ENCODE data around the gene PRPF19. TPM values are rescaled to one million over a fixed set of nuclear protein-coding genes. Genes with fewer than 3 reads are reported as not detected.
A peak's percentile ranks its signal among the peaks of the same experiment; 100 is the strongest.

The PRPF19 gene
- total RNA-seq, 5 donors from 2014 or later (not counting 1 experiment from before 2014, with no cell fraction given): 81.7 to 106 (median 96.9) TPM

DNA sequence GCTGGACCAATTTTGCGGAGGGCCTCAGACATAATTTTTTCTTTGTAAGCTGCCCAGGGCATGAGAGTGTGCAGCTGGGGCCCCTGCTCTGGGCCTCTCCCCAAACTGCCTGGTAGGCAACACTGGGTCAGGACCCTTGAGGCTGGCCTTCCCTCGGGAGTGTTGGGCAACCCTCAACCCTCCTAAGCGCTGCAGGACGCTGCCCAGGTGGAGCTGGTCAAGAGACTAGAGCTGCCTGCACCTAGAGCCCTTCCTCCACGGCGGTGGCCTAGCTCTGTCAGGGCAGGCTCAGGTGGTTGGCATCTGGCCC is 17.4 kb upstream of the PRPF19 start:
- Mint-ChIP-seq H3K36me3 (peaks cover 43% of the 10 kb centered on the region), H3K4me3 (peak overlapping the region; percentile 36 to 69 (median 55)), H3K9me3 (no peaks in the 10 kb centered on the region), H3K4me1 (peaks cover 12 to 22% (median 18%) of the 10 kb centered on the region in 3 donors), H3K27ac (no peak overlapping the region), H3K27me3 (peaks cover 11 to 33% of the 10 kb centered on the region in 2 donors)
- peaks cover 0 to 26% of the 10 kb centered on the region in 2 experiments for H3K4me1 ChIP-seq (ENCODE audit: control insufficient read depth in 1 of 2, extremely low read depth in 1 of 2, insufficient read depth in 2 of 2, low read length in 2 of 2)
- H3K9me3 ChIP-seq: no peaks in the 10 kb centered on the region
- no peak overlapping the region for H3K27ac ChIP-seq (ENCODE audit: low read length)
- no peak for ATAC-seq (replicated peaks in 1 of 4)
- POLR2A ChIA-PET: no interaction called here
- H3K4me3 ChIP-seq (ENCODE audit: control insufficient read depth in 1 of 2, extremely low read depth in 1 of 2, low read length in 1 of 2): peak overlapping the region; percentile 44 to 54
- 64% methylated on average over 6 of the region's 6 CpGs for WGBS (ENCODE audit: insufficient coverage)
- peaks cover 11 to 41% of the 10 kb centered on the region in 2 donors for H3K36me3 ChIP-seq (ENCODE audit: control insufficient read depth in 2 of 2, extremely low read depth in 1 of 2, insufficient read depth in 1 of 2, low read length in 1 of 2)
- H3K27me3 ChIP-seq (replicated peaks in 1 of 2; ENCODE audit: control insufficient read depth in 2 of 2, extremely low read depth in 1 of 2, insufficient read depth in 2 of 2, low read length in 1 of 2): peaks cover 0 to 61% of the 10 kb centered on the region in 2 experiments
- CTCF ChIA-PET: interaction anchor here in 1 of 2 donors (1.9 kb wide), 1 partner anchor 9 kb away, joined by 11 read pairs; the partner anchor contains the start of gene TMEM109
- DNase-seq: no peak

DNA sequence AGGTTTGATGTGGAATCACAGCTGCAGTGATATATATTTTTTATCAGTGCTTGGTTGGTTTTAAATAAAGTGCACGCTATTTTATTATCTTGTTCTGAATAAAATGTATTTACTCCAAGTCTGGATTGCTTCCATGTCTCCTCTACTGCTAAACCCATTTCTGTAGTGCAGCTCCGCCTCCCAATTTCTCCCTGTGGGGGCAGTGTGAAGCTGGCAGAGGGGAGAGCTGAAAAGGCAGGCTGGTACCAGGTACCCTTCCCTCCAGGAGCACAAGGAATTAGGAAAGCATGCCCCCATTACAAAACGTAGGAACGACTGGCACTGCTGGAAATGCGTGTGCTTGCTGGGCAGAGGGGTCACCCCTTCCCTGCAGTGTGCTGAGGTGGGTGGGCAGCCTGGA is 16.9 kb upstream of the PRPF19 start:
- H3K27ac ChIP-seq (ENCODE audit: low read length): no peak overlapping the region
- H3K4me3 ChIP-seq (ENCODE audit: control insufficient read depth in 1 of 2, extremely low read depth in 1 of 2, low read length in 1 of 2): no peak overlapping the region
- peaks cover 0 to 56% of the 10 kb centered on the region in 2 experiments for H3K27me3 ChIP-seq (replicated peaks in 1 of 2; ENCODE audit: control insufficient read depth in 2 of 2, extremely low read depth in 1 of 2, insufficient read depth in 2 of 2, low read length in 1 of 2)
- H3K4me3 Mint-ChIP-seq: peak overlapping the region in 2 of 3 donors; percentile 54 to 69
- no peaks in the 10 kb centered on the region for H3K9me3 Mint-ChIP-seq
- no CpG with 5 or more reads among the region's 5 CpGs for WGBS (ENCODE audit: insufficient coverage)
- POLR2A ChIA-PET: no interaction called here
- peaks cover 11 to 33% of the 10 kb centered on the region in 2 donors for H3K27me3 Mint-ChIP-seq
- H3K4me1 ChIP-seq (ENCODE audit: control insufficient read depth in 1 of 2, extremely low read depth in 1 of 2, insufficient read depth in 2 of 2, low read length in 2 of 2): peaks cover 0 to 26% of the 10 kb centered on the region in 2 experiments
- DNase-seq (no peak), ATAC-seq (replicated peaks in 1 of 4) (no peak)
- CTCF ChIA-PET: interaction anchor here in 1 of 2 donors (1.9 kb wide), 1 partner anchor 9 kb away, joined by 11 read pairs; the partner anchor contains the start of gene TMEM109
- H3K9me3 ChIP-seq: no peaks in the 10 kb centered on the region
- H3K4me1 Mint-ChIP-seq: peaks cover 12 to 22% (median 18%) of the 10 kb centered on the region in 3 donors
- H3K36me3 ChIP-seq (ENCODE audit: control insufficient read depth in 2 of 2, extremely low read depth in 1 of 2, insufficient read depth in 1 of 2, low read length in 1 of 2): peaks cover 11 to 41% of the 10 kb centered on the region in 2 donors
- H3K36me3 Mint-ChIP-seq: peaks cover 43% of the 10 kb centered on the region
- H3K27ac Mint-ChIP-seq: no peak overlapping the region

DNA sequence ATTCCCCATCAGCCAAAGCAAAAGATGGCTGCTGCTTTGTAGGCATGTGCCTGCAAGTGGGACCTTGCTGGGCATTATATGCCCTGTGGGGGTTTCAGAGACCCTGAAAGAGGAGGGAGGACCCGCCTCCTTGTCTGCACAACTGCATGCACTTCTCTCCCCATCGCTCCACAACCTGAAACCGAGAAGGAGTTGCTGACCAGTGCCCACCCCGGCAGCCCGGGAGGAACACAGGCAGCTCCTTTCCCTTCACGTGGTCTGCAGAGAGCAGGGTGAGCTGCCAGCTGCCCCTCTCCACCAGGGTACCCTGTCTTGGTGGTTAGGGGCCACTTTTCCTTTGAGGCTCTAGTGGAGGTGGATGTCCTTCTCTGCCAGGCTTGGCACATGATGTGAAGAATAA is 16.5 kb upstream of the PRPF19 start:
- Histone ChIP-seq H3K27ac (ENCODE audit: low read length) (no peak overlapping the region), H3K9me3 (no peaks in the 10 kb centered on the region), H3K4me3 (ENCODE audit: control insufficient read depth in 1 of 2, extremely low read depth in 1 of 2, low read length in 1 of 2) (no peak overlapping the region), H3K4me1 (ENCODE audit: control insufficient read depth in 1 of 2, extremely low read depth in 1 of 2, insufficient read depth in 2 of 2, low read length in 2 of 2) (peaks cover 0 to 26% of the 10 kb centered on the region in 2 experiments), H3K36me3 (ENCODE audit: control insufficient read depth in 2 of 2, extremely low read depth in 1 of 2, insufficient read depth in 1 of 2, low read length in 1 of 2) (peaks cover 11 to 42% of the 10 kb centered on the region in 2 donors), H3K27me3 (replicated peaks in 1 of 2; ENCODE audit: control insufficient read depth in 2 of 2, extremely low read depth in 1 of 2, insufficient read depth in 2 of 2, low read length in 1 of 2) (peaks cover 0 to 56% of the 10 kb centered on the region in 2 experiments)
- H3K27me3 Mint-ChIP-seq: peaks cover 11 to 33% of the 10 kb centered on the region in 2 donors
- H3K4me3 Mint-ChIP-seq: peak overlapping the region in 1 of 3 donors; percentile 69
- peaks cover 12 to 22% (median 21%) of the 10 kb centered on the region in 3 donors for H3K4me1 Mint-ChIP-seq
- no peaks in the 10 kb centered on the region for H3K9me3 Mint-ChIP-seq
- H3K27ac Mint-ChIP-seq: no peak overlapping the region
- POLR2A ChIA-PET: no interaction called here
- DNase-seq (no peak), ATAC-seq (replicated peaks in 1 of 4) (no peak)
- WGBS (ENCODE audit: insufficient coverage): 91% methylated on average over 5 of the region's 6 CpGs
- H3K36me3 Mint-ChIP-seq: peaks cover 43% of the 10 kb centered on the region
- CTCF ChIA-PET: interaction anchor here in 1 of 2 donors (1.9 kb wide), 1 partner anchor 8 kb away, joined by 11 read pairs; the partner anchor contains the start of gene TMEM109

DNA sequence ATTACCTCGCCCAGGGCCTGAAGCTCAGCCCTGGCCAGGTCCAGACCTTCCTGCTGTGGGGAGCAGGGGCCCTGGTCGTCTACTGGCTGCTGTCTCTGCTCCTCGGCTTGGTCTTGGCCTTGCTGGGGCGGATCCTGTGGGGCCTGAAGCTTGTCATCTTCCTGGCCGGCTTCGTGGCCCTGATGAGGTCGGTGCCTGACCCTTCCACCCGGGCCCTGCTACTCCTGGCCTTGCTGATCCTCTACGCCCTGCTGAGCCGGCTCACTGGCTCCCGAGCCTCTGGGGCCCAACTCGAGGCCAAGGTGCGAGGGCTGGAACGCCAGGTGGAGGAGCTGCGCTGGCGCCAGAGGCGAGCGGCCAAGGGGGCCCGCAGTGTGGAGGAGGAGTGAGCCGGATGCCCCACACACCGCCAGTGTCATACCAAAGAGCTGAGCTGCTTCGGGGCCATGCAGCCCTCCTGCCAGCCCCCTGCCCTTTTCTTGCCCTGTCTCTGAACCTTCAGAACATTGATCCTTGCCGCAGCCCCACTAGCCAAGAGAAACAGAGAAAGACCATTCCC is 15.5 kb upstream of the PRPF19 start:
- CTCF ChIA-PET: no interaction called here
- ATAC-seq (replicated peaks in 1 of 4) (no peak), DNase-seq (no peak)
- peaks cover 47% of the 10 kb centered on the region for H3K36me3 Mint-ChIP-seq
- Histone ChIP-seq H3K27ac (ENCODE audit: low read length) (no peak overlapping the region), H3K4me1 (ENCODE audit: control insufficient read depth in 1 of 2, extremely low read depth in 1 of 2, insufficient read depth in 2 of 2, low read length in 2 of 2) (peaks cover 0 to 30% of the 10 kb centered on the region in 2 experiments), H3K36me3 (ENCODE audit: control insufficient read depth in 2 of 2, extremely low read depth in 1 of 2, insufficient read depth in 1 of 2, low read length in 1 of 2) (peaks cover 11 to 45% of the 10 kb centered on the region in 2 donors), H3K27me3 (replicated peaks in 1 of 2; ENCODE audit: control insufficient read depth in 2 of 2, extremely low read depth in 1 of 2, insufficient read depth in 2 of 2, low read length in 1 of 2) (peaks cover 0 to 51% of the 10 kb centered on the region in 2 experiments), H3K4me3 (ENCODE audit: control insufficient read depth in 1 of 2, extremely low read depth in 1 of 2, low read length in 1 of 2) (no peak overlapping the region), H3K9me3 (no peaks in the 10 kb centered on the region)
- no peak overlapping the region for H3K27ac Mint-ChIP-seq
- no peaks in the 10 kb centered on the region for H3K9me3 Mint-ChIP-seq
- H3K4me1 Mint-ChIP-seq: peaks cover 18 to 28% (median 26%) of the 10 kb centered on the region in 3 donors
- no peak overlapping the region for H3K4me3 Mint-ChIP-seq
- WGBS (ENCODE audit: insufficient coverage): 94% methylated on average over 19 of the region's 23 CpGs
- peaks cover 11 to 30% of the 10 kb centered on the region in 2 donors for H3K27me3 Mint-ChIP-seq
- POLR2A ChIA-PET: no interaction called here

DNA sequence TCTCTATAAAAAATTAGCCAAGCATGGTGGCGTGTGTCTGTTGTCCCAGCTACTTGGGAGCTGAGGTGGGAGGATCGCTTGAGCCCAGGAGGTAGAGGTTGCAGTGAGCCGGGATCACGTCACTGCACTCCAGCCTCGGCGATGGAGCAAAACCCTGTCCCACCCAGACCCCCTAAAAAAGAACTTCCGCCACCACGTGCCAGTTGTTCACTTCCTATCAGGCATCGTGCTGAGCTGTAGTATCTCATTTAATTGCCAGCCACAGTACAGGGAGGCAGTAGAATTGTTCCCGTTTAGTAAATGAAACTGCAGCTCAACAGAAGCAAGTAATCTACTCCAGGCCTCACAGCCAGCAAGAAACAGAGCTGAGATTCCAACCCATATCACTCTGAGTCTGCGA is 14.9 kb upstream of the PRPF19 start:
- Histone ChIP-seq H3K4me3 (ENCODE audit: control insufficient read depth in 1 of 2, extremely low read depth in 1 of 2, low read length in 1 of 2) (no peak overlapping the region), H3K4me1 (ENCODE audit: control insufficient read depth in 1 of 2, extremely low read depth in 1 of 2, insufficient read depth in 2 of 2, low read length in 2 of 2) (peaks cover 0 to 36% of the 10 kb centered on the region in 2 experiments), H3K27ac (ENCODE audit: low read length) (no peak overlapping the region), H3K9me3 (no peaks in the 10 kb centered on the region), H3K36me3 (ENCODE audit: control insufficient read depth in 2 of 2, extremely low read depth in 1 of 2, insufficient read depth in 1 of 2, low read length in 1 of 2) (peaks cover 11 to 49% of the 10 kb centered on the region in 2 donors), H3K27me3 (replicated peaks in 1 of 2; ENCODE audit: control insufficient read depth in 2 of 2, extremely low read depth in 1 of 2, insufficient read depth in 2 of 2, low read length in 1 of 2) (peaks cover 0 to 48% of the 10 kb centered on the region in 2 experiments)
- ChIA-PET POLR2A (no interaction called here), CTCF (no interaction called here)
- Mint-ChIP-seq H3K27me3 (peaks cover 11 to 26% of the 10 kb centered on the region in 2 donors), H3K36me3 (peaks cover 47% of the 10 kb centered on the region), H3K4me1 (peaks cover 24 to 33% (median 32%) of the 10 kb centered on the region in 3 donors), H3K4me3 (no peak overlapping the region), H3K27ac (no peak overlapping the region), H3K9me3 (no peaks in the 10 kb centered on the region)
- no peak for DNase-seq
- WGBS (ENCODE audit: insufficient coverage): 94% methylated on average over 2 of the region's 11 CpGs
- ATAC-seq (replicated peaks in 1 of 4): no peak

DNA sequence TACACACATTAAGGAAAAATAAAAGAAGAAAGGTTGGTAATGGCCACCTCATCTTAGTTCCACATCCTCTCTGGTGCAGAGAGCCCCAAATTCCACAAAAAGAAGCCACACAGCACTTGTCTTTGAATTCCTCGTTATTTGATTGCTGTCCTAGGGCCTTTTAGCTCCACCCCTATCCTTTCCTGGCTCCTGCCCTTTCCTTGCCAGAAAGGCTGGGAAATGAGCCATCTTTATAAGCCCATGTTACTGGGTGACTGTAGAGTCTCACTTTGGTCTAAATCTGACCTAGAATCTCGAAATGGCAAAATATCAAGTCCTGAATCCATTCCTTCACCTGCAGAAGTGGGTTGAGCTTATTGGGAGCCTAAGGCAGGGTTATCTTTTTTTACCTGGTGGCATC is 13.6 kb upstream of the PRPF19 start:
- Histone ChIP-seq H3K9me3 (no peaks in the 10 kb centered on the region), H3K36me3 (ENCODE audit: control insufficient read depth in 2 of 2, extremely low read depth in 1 of 2, insufficient read depth in 1 of 2, low read length in 1 of 2) (peaks cover 11 to 49% of the 10 kb centered on the region in 2 donors), H3K4me1 (ENCODE audit: control insufficient read depth in 1 of 2, extremely low read depth in 1 of 2, insufficient read depth in 2 of 2, low read length in 2 of 2) (peaks cover 7 to 42% of the 10 kb centered on the region in 2 experiments), H3K27ac (ENCODE audit: low read length) (no peak overlapping the region), H3K4me3 (ENCODE audit: control insufficient read depth in 1 of 2, extremely low read depth in 1 of 2, low read length in 1 of 2) (no peak overlapping the region), H3K27me3 (replicated peaks in 1 of 2; ENCODE audit: control insufficient read depth in 2 of 2, extremely low read depth in 1 of 2, insufficient read depth in 2 of 2, low read length in 1 of 2) (peaks cover 0 to 39% of the 10 kb centered on the region in 2 experiments)
- DNase-seq (no peak), ATAC-seq (replicated peaks in 1 of 4) (no peak)
- no CpG with 5 or more reads among the region's 2 CpGs for WGBS (ENCODE audit: insufficient coverage)
- Mint-ChIP-seq H3K4me3 (no peak overlapping the region), H3K9me3 (no peaks in the 10 kb centered on the region), H3K36me3 (peaks cover 47% of the 10 kb centered on the region), H3K27ac (no peak overlapping the region), H3K4me1 (peaks cover 25 to 37% (median 36%) of the 10 kb centered on the region in 3 donors), H3K27me3 (peaks cover 8 to 14% of the 10 kb centered on the region in 2 donors)
- CTCF ChIA-PET: no interaction called here
- POLR2A ChIA-PET: no interaction called here

All from T-cell (primary cell).